ENCODE data around the gene SACM1L.

SACM1L gene

DNA sequence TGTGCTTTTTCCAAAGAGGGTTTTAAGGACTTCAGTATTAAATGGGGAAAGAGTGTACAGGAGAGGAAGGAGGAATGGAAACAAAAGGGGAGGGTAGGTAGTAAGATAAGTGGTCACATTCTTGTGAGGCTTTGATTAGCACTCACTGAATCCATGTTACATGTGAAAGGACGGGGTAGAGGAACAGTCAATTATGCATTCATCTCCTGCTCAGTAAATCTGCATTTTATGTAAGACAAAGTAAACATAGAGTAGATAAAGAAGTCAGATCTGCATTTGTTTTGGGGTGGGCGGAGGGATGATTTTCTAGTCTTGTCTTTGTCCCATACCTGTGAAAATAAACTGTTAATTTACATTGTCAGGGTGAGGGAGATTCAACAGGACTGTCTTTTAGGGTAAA is 50.8 kb downstream of the SACM1L start:
- DNase-seq (ENCODE audit: extremely low read depth, low read depth), result no peak
- H3K4me3 ChIP-seq (replicated peaks; ENCODE audit: low read depth, low read length), result no peak overlapping the region
- TF ChIP-seq, protein P1, sequence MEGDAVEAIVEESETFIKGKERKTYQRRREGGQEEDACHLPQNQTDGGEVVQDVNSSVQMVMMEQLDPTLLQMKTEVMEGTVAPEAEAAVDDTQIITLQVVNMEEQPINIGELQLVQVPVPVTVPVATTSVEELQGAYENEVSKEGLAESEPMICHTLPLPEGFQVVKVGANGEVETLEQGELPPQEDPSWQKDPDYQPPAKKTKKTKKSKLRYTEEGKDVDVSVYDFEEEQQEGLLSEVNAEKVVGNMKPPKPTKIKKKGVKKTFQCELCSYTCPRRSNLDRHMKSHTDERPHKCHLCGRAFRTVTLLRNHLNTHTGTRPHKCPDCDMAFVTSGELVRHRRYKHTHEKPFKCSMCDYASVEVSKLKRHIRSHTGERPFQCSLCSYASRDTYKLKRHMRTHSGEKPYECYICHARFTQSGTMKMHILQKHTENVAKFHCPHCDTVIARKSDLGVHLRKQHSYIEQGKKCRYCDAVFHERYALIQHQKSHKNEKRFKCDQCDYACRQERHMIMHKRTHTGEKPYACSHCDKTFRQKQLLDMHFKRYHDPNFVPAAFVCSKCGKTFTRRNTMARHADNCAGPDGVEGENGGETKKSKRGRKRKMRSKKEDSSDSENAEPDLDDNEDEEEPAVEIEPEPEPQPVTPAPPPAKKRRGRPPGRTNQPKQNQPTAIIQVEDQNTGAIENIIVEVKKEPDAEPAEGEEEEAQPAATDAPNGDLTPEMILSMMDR (IDR thresholded peaks at IDR 0.05; ENCODE audit: low read depth, low read length, missing control alignments), result no peak

DNA sequence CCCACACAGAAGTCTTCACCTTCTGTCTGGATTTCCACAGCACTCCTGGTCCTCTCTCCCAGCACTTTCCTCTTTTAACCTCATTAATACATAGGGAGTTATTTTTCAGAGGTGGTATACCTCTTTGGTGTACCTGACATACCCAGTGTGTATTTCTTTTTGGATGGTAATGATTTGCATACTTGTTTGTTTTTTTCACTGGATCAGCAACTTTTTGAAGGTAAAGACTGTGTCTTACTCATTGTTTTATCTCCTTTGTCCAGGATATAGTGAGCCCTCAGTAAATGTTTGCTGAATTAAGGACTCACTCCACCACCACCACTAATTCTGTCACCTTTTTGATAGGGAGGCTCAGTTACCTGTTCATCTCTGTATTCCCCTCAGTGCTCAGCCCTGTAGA is 52.1 kb downstream of the SACM1L start:
- no peak overlapping the region for H3K4me3 ChIP-seq (replicated peaks; ENCODE audit: low read depth, low read length)

DNA sequence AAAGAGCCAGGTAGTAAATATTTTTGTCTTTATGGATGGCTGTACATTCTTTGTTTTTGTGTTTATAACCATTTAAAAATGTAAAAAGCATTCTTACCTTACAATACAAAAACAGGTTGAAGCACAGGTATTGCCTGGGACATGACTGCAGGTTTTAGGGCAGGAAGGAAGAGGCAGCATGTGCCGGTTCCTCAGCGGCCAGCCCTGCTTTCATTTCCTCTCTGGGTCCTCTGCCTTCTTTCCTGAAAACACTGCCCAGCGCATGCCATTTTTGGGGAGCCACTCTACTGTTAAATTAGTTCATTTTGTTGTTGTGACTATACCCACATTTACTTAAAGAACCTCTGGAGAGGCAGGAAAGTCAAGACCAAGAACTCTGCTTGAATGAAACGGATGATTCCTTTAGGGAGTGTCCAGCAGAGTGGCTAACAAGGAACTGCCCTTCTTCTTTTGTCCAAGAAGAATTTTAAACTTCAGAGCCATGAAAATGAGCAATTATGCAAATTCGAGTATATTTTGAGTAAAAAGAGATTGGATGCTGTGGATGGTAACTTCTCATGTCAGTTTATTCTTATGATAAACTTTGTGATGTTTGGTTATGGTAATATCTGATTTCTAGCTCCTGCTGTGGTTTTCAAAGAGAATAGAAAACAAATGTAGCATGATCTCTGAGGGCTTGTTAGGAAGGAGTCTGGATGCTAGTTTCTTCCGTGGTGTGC is 52.7 kb downstream of the SACM1L start:
- no peak for DNase-seq (ENCODE audit: extremely low read depth, low read depth)
- TF ChIP-seq, protein P1 (IDR thresholded peaks at IDR 0.05; ENCODE audit: low read depth, low read length, missing control alignments), result no peak
- no peak overlapping the region for H3K4me3 ChIP-seq (replicated peaks; ENCODE audit: low read depth, low read length)

More for the DNA sequence above, 52.1 kb downstream of the SACM1L start:
- no peak for DNase-seq (ENCODE audit: extremely low read depth, low read depth)
- TF ChIP-seq, protein P1 (IDR thresholded peaks at IDR 0.05; ENCODE audit: low read depth, low read length, missing control alignments), result no peak

DNA sequence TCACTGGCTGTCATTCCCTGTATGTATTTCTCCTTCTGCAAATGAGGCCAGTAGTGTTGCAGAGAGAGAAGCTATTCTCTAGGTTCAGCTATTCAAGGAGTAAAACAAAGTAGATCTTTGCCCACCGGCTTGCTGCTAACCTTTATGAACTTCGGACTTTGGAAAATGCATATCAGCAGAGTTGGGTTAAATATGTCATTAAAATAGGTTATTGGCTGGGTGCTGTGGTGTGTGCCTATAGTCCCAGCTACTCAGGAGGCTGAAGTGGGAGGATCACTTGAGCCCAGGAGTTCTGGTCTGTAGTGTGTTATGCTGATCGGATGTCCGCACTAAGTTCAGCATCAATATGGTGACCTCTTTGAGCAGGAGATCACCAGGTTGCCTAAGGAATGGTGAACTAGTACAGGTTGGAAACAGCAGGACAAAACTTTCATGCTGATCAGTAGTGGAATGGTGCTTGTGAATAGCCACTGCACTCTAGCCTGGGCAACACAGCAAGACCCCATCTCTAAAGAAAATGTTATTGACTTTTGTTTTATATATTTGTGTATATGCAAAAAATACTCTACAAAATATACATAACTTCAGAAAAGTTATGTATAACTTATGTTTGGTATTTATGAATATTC is 53.4 kb downstream of the SACM1L start:
- TF ChIP-seq, protein P1 (IDR thresholded peaks at IDR 0.05; ENCODE audit: low read depth, low read length, missing control alignments), result no peak
- DNase-seq (ENCODE audit: extremely low read depth, low read depth), result no peak
- H3K4me3 ChIP-seq (replicated peaks; ENCODE audit: low read depth, low read length), result no peak overlapping the region

DNA sequence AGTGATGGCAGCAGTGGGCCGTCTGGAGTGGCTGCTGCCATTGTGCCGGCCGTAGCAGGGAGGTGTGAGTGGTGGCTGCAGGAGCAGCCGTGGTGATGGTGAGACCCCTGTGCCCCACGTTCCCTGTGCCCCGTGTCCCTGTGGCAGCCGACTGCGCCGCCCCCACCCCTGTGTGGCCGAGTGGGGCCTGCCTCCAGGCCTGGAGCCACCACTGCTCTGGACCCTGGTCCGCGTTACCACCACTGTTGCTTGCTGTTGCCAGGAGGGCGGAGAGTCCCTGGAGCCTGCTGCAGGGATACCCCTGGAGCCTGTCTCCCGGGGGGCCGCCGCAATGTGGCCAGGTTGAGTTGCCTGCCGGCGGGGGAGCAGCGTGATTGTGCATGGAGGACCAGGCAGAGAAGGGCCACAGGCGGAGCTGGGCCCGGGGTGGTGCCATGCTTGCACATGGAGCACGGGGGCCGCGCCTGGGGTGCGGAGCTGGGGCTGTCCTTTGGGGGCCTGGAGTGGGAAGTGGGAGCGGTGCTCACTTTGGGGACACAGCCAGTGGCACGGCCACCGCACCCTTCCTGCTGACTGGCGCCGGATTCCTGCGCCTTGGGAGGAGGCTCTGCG is 57.1 kb downstream of the SACM1L start:
- TF ChIP-seq, protein P1 (IDR thresholded peaks at IDR 0.05; ENCODE audit: low read depth, low read length, missing control alignments), result no peak
- DNase-seq (ENCODE audit: extremely low read depth, low read depth), result no peak

DNA sequence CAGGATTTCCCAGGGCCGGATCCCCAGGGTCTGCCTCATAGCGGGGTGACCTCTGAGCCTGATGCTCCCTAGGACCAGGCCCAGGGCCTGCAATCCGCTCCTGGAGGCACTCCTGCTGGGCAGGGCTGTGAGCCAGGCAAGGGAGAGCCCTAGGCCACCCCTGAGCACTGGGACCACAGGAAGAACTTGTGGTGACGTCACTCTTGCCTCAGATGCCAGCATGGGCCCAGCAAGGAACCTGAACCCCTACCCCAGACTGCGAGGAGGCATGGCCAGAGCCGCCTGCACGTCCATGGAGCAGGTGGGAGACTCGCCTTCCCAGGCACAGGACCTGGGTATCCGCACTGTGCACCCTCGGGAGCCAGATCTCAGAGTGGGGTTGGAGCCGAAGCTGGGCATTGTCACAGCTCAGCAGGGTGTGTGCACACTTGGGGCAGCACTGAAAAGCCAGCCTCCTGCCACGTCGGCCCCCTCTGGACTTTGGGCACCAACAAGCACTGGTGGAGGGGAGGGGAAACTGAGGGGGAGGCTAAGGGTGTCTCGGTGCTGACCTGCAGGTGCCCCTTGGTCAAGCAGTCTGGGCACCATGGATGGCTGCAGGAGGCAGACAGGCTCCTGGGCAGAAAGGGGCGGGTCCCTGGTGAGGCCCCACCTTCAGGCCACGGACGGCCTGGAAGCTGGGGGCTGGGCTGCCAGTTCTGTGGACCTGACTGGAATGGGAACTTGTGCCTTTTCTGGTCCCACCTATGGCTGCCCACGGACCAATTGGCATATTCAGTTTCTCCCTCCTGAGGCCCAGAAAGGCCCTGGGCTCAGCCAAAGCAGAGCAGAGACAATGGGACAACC is 57.8 kb downstream of the SACM1L start:
- no peak overlapping the region for H3K4me3 ChIP-seq (replicated peaks; ENCODE audit: low read depth, low read length)
- no peak for DNase-seq (ENCODE audit: extremely low read depth, low read depth)
- TF ChIP-seq, protein P1 (IDR thresholded peaks at IDR 0.05; ENCODE audit: low read depth, low read length, missing control alignments), result no peak

More for the DNA sequence above, 57.1 kb downstream of the SACM1L start:
- no peak overlapping the region for H3K4me3 ChIP-seq (replicated peaks; ENCODE audit: low read depth, low read length)
